GM21619 (cell line): ENCODE results near the gene PREX1.

Experiments used
- ATAC-seq: cut with Tn5 transposase; IDR thresholded peaks from one replicate; pipeline ENCODE4 v1.9.1; 2021; ENCODE audit not compliant: unreplicated experiment

Gene PREX1

GRCh38 chr20:48721324-48722001, 106.3 kb downstream of the PREX1 start:
- ATAC-seq, result no peak

DNA sequence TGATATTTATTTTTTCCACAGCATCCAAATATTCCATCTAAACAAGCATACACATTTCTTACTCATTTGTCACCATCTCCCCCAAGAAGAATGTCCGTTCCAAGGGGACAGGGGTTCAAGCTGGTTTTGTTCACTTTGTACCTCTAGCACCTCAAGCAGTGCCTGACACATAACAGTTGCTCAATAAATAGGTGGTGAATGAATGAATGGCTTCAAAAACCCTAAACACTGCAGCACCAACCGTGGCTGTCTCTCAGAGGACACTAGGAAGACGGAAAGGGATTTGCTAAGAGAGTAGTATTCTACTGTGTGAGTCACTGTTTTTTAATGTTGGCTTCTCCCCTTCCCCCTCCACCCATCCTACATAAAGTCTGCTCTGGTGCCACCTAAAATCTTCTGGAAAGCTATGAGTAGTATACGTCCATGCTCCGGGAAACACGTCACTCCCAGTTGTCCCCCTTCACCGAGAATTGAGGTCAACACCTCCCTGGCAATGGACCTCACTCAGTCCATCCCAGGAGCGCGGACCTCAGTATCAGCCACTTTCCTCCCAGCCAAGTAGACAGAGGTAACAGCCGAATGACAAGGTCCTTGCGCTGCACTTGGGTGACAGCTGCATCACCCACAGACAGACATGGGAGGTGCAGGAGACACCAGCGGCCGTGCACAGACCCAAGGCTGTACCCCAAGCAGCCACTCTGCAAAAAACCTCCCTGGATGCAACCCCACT, 107.4 kb downstream of the PREX1 start:
- no peak for ATAC-seq

GRCh38 chr20:48719598-48720255, 108.1 kb downstream of the PREX1 start:
- ATAC-seq, result no peak

DNA sequence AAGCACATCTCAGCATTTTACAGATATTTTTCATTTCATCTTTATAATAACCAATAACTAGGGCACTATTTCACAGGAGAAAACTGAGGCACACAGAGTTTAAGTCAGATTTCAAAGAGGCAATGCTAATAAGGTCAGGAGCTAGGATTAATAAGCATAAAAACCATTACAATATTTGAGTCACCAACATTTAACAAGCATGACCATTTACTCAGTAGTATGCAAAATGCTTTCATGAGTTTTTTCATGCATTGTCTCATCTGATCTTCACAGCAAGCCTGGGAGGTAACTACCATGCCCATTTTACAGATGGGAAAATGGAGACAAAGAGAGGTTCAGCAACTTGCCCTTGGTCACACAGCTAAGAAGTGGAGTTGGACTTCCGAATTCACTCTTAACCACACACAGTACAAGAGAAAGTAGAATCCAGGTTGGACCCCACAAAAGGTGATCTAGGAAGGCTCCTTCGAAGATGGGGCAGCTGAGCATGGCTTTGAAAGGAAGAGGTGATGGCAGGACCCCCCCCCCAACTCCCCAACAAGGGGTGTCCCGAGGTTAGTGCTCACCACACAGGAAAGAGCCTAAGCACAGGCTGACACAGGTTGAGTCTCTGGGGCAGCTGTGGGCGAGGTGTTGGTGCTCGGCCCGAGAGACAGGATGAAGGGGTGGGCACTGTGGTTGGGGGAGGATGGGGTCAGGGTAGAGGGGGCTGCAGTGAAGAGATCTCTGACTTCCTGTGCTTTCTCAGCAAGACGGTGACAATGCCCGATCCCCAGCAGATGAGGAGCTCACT, 108.8 kb downstream of the PREX1 start:
- no peak for ATAC-seq

- ATAC-seq, result no peak
Observed at GRCh38 chr20:48717680-48718223, 110.0 kb downstream of the PREX1 start.

- ATAC-seq, result no peak
Observed at GRCh38 chr20:48717095-48717672, 110.6 kb downstream of the PREX1 start.

- ATAC-seq, result no peak
Observed at GRCh38 chr20:48716541-48716940, 111.3 kb downstream of the PREX1 start.

- no peak for ATAC-seq
Observed at GRCh38 chr20:48716086-48716485, 111.7 kb downstream of the PREX1 start.

GRCh38 chr20:48714764-48715163, 113.0 kb downstream of the PREX1 start:
- ATAC-seq, result no peak

DNA sequence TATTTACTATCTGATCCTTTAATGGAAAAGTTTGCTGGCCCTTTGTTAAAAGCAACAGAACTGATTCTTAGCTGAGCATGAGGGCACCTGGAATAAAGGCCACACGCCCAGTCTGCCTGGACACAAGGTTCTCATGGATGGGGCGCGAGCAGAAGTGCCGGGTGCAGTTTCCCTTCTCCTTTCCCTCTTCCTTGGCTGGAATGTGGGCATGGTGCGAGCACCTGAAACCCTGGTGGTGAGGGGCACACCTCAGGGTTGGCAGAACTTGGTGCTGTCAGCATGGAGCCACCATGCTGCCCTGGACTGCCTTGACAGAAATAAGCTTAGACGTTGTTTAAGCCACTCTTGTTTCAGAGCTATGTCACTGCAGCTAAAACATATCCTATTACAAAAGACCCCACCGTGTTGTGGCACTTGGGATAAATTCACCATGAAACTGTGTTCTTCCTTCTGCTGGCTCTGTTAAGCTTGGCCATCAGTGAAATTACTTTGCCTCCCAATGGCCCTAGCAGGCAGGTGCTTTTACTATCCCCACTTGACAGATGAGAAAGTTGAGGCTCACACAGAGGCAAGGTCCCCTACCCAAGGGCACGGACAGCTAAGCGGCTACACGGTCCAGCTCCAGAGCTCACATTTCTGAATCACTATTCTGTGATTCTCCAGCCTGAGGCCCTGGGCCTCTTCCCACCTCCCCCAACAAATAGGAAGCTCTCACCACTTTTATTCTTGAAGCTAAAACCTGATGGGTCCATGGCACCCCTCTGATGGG, 115.9 kb downstream of the PREX1 start:
- no peak for ATAC-seq

- ATAC-seq, result no peak
Observed at GRCh38 chr20:48711044-48711428, 116.8 kb downstream of the PREX1 start.

DNA sequence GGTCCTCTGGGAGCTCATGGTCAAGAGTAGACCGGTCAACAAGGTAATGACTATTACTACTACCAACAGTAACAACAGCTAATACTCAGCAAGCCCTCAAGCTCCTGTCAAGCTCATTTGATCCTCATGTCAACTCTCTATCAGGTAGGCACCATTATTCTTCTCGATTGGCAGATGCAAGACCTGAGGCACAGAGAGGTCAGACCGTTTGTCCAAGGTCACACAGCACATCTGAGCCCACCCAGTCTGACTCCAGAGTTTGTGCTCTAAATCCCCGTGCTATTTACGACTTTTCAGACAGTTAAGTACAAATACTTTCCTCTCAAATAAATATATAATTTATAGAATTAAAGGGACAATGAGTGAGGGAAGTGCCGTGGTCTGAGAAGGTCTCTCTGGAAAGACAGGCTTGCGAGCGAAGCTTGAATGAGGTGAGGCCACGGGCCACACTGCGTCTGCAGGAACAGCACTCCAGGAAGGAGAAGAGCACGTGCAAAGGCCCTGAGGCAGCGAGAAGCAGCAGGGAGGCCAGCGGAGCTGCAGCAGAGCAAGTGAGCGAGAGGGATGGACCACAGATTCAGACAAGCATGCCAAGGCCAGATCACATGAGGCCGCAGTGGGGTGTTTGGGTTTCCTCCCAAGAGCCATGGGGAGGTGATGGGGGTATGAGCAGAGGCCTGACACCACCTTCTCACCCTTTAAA, 117.3 kb downstream of the PREX1 start:
- ATAC-seq, result no peak

- no peak for ATAC-seq
Observed at GRCh38 chr20:48709744-48710143, 118.1 kb downstream of the PREX1 start.

DNA sequence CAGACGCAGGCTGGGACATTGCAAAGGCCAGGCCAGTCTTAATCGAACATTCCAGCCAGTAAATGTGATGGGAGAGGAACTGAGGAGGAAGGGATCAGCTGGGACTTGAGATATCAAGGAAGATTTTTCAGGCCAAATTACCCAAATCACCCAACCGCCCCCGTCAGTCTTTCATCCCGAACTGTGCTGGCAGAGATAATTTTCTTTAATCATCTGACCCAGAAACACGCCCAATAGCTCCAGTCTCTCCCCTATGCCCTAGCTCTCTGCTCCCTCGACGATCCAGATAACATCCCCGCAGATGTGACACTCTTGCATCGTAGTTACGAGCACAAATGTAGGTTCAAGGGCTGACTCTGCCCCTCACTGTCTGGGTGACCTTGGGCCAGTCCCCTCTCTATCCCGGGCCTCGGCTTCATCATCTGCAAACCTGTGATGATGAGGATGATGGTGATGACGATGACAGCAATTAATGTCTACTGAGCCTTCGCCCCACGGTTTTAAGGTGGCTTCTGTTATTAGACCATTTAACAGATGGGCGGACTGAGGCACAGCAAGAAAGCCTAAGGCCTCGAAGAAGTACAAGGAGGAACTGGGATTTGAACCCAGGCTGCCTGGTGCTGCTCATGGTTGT, 118.6 kb downstream of the PREX1 start:
- no peak for ATAC-seq

DNA sequence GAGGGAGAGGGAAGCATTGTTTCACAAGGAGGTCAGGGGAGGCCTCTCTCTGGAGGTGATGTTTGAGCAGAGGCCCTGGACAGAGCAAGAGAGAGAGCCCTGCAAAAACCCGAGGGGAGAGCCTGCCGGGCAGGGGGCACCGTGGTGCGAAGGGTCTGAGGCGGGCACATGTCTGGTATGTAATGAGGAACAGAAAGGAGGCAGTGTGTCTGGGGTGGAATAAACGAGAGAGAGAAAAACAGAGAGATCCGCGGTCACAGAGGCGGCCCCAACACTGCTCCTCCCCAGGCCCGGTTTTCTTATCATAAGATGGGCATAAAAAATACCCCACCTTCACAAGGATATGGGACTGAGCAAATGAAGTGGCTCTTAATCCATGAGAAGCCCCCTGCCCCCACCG, 119.2 kb downstream of the PREX1 start:
- ATAC-seq, result no peak

DNA sequence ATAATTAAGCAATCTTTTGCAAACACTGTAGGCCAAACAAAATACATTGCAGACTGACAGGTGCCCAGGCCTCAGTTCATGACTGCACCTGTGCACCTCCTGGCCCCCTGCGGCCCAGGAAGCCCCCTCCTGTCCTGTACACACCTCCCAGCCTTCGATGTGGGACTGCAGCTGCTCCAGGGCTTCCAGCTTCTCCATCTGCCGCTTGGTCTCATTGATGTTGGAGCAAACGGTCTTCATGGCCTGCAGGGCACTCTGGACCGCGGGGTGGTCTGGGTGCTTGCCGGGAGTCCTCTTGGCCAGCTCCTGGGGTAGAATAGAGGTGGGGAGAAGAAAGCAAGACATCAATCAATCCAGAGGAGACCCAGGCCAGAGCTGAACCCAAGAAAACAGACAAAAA, 119.7 kb downstream of the PREX1 start:
- no peak for ATAC-seq

DNA sequence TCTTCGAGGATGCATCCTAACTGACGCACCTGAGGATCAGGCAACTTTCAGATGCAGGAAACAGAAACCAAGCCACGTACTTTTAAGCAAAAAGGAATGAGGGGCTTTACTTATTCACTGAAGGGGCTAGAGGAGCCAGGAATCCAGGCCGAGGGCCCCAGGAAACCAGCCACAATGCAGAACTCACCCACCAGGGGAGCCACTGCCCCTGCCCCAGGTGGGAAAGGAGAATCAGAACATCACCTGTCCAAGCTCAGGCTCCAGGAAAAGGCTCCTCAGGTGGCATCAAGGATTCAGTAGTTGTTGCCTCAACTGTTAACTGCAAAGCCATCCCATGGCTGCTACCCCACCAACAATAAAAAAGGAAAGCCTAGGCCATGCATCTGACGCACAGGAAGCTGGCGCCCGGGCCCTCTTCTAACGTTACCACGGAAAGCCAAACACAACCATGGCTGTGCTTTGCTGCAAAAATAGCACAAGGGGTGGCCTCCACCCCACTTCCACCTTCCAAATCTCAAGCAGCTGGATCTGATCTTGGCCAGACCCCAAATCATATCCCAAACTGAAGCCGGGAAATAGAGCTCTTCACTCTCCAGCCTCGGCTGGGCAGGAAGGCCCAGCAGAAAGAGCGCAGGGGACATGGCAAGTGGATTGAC, 121.0 kb downstream of the PREX1 start:
- ATAC-seq, result no peak

GRCh38 chr20:48706116-48706656, 121.6 kb downstream of the PREX1 start:
- no peak for ATAC-seq
